Liver (tissue), 3 donors: Measurements from ENCODE around the gene C9orf153.

Source experiments
- ATF3 ChIP-seq: IDR thresholded peaks from 2 replicates; pipeline ENCODE4 v1.6.1; 2016; ENCODE audit warnings: antibody characterized with exemption
- CTCF ChIP-seq: fragments of 150-350 bp; IDR thresholded peaks from 2 replicates; pipeline ENCODE4 v1.5.1; 2017; ENCODE audit warnings: improper control_type of control experiment, low read depth, low read length; ENCODE audit not compliant: missing input control
- FOXA1 ChIP-seq: IDR thresholded peaks from 2 replicates; pipeline ENCODE4 v1.6.1; 2016; ENCODE audit warnings: antibody characterized with exemption
- NR2F2 ChIP-seq: IDR thresholded peaks from 2 replicates; pipeline ENCODE4 v1.6.1; 2016; ENCODE audit warnings: antibody characterized with exemption
- RAD21 ChIP-seq, 2 donors: IDR thresholded peaks; 2 replicates each; pipeline ENCODE4 v1.6.1; 2016; ENCODE audit warnings: antibody characterized with exemption in 2 of 2, mild to moderate bottlenecking in 2 of 2
- REST ChIP-seq: IDR thresholded peaks from 2 replicates; pipeline ENCODE4 v1.6.1; 2016; ENCODE audit warnings: antibody characterized with exemption, mild to moderate bottlenecking
- SP1 ChIP-seq: IDR thresholded peaks from 2 replicates; pipeline ENCODE4 v1.6.1; 2018; ENCODE audit warnings: antibody characterized with exemption, mild to moderate bottlenecking
- TAF1 ChIP-seq: conservative IDR thresholded peaks from 2 replicates; pipeline ENCODE4 v1.6.1; 2016; ENCODE audit warnings: antibody characterized with exemption, mild to moderate bottlenecking
- donor health status: healthy.
- donor health status: healthy.

- no peak for TF ChIP-seq FOXA1
- no peak for TF ChIP-seq CTCF
- TF ChIP-seq TAF1 = no peak
- no peak for TF ChIP-seq ATF3
- TF ChIP-seq SP1 = no peak
- TF ChIP-seq REST = no peak
- no peak for TF ChIP-seq NR2F2
- no peak for TF ChIP-seq RAD21 (IDR thresholded peaks at IDR 0.05)
Measured at GRCh38 chr9:86193088-86193487, 66.4 kb downstream of the C9orf153 start.
